BJ (cell line): ENCODE measurements around the gene AP3B1. TPM values are rescaled to one million over a fixed set of nuclear protein-coding genes. Genes with fewer than 3 reads are reported as not detected.

Experiments used
- CTCF ChIA-PET: fragments of 350-600 bp; formaldehyde crosslinking; extraction: SDS; loops from one replicate; lab custom pipeline; 2021; ENCODE audit warnings: antibody characterized with exemption, inconsistent platforms; lab: Yijun Ruan, JAX
- POLR2A ChIA-PET: fragments of 300-600 bp; sonication (Branson Sonifier 250); formaldehyde crosslinking; extraction: SDS; loops from one replicate; lab custom pipeline; 2021; ENCODE audit warnings: antibody characterized with exemption; lab: Charles Lee
- DNase-seq: peaks from one replicate; pipeline ENCODE4 v3.0.0-alpha.2; 2011; ENCODE audit warnings: low read depth
- H3K27me3 ChIP-seq: 2 replicates; pipeline ENCODE4 v1.6.0; 2011; ENCODE audit warnings: low read length; ENCODE audit not compliant: control insufficient read depth, insufficient read depth
- H3K36me3 ChIP-seq: 2 replicates; pipeline ENCODE4 v1.5.1; 2011; ENCODE audit warnings: low read length; ENCODE audit not compliant: control insufficient read depth, insufficient read depth
- H3K4me3 ChIP-seq: 2 replicates; pipeline ENCODE4 v1.5.1; 2011; ENCODE audit warnings: low read depth, mild to moderate bottlenecking, control low read depth, low read length
- CTCF ChIP-seq: IDR thresholded peaks from 2 replicates; pipeline ENCODE4 v1.5.1; 2011; ENCODE audit warnings: low read depth, mild to moderate bottlenecking, control low read depth, inconsistent platforms, low read length, moderate library complexity; ENCODE audit not compliant: insufficient read depth
- polyA plus RNA-seq: library from polyadenylated mRNA; depleted of rRNA; stranded (reverse); fragments of >200 nt; gene quantifications from 2 replicates; pipeline ENCODE4 v1.2.3, GENCODE V29; 2011

AP3B1 gene
- polyA plus RNA-seq, 1 experiment: 23.9 TPM

- Histone ChIP-seq H3K4me3 (no peak overlapping the region), H3K27me3 (0 out of 2 replicates have a peak, but pooled peaks cover 1% of the 10 kb centered on the region), H3K36me3 (no peaks in the 10 kb centered on the region)
- ChIA-PET CTCF (interaction anchor here (0.9 kb wide), 1 partner anchor 17 kb away, joined by 3 read pairs; no protein-coding TSS in a partner anchor), POLR2A (no interaction called here)
- TF ChIP-seq CTCF: no peak
- no peak for DNase-seq
Observed at GRCh38 chr5:78327761-78328510, 33.4 kb upstream of the AP3B1 start.

- TF ChIP-seq CTCF: no peak
- H3K36me3 ChIP-seq: no peaks in the 10 kb centered on the region
- H3K4me3 ChIP-seq: no peak overlapping the region
- DNase-seq: no peak
- H3K27me3 ChIP-seq: 0 out of 2 replicates have a peak, but pooled peaks cover 1% of the 10 kb centered on the region
- POLR2A ChIA-PET: no interaction called here
- CTCF ChIA-PET: no interaction called here
Observed at GRCh38 chr5:78326930-78327329, 32.4 kb upstream of the AP3B1 start.

GRCh38 chr5:78323241-78323640, 28.7 kb upstream of the AP3B1 start:
- ChIA-PET POLR2A (no interaction called here), CTCF (interaction anchor here (1.1 kb wide), 1 partner anchor 12 kb away, joined by 4 read pairs; no protein-coding TSS in a partner anchor)

GRCh38 chr5:78320401-78320800, 25.9 kb upstream of the AP3B1 start:
- POLR2A ChIA-PET: no interaction called here
- DNase-seq: no peak
- H3K27me3 ChIP-seq: no peaks in the 10 kb centered on the region
- no peak overlapping the region for H3K4me3 ChIP-seq
- peak; percentile 62 for TF ChIP-seq CTCF
- H3K36me3 ChIP-seq: no peaks in the 10 kb centered on the region
- CTCF ChIA-PET: interaction anchor here (0.6 to 1.4 kb wide), 7 partner anchors 14 to 809 kb away, joined by 3 to 6 read pairs (median 3); no protein-coding TSS in a partner anchor

More at GRCh38 chr5:78323241-78323640, 28.7 kb upstream of the AP3B1 start:
- TF ChIP-seq CTCF: no peak
- no peak for DNase-seq
- Histone ChIP-seq H3K4me3 (no peak overlapping the region), H3K27me3 (0 out of 2 replicates have a peak, but pooled peaks cover 1% of the 10 kb centered on the region), H3K36me3 (no peaks in the 10 kb centered on the region)

- CTCF ChIA-PET: no interaction called here
- no peak for TF ChIP-seq CTCF
- no peak for DNase-seq
Observed at GRCh38 chr5:78318337-78318736, 23.8 kb upstream of the AP3B1 start.

More at GRCh38 chr5:78318337-78318736, 23.8 kb upstream of the AP3B1 start:
- peaks cover 2% of the 10 kb centered on the region for H3K27me3 ChIP-seq
- POLR2A ChIA-PET: no interaction called here
- no peaks in the 10 kb centered on the region for H3K36me3 ChIP-seq
- H3K4me3 ChIP-seq: no peak overlapping the region
